Skeletal muscle tissue (tissue), 4 donors: ENCODE measurements around the gene GOLT1A. TPM values are rescaled to one million over a fixed set of nuclear protein-coding genes. Genes with fewer than 3 reads are reported as not detected.

Source experiments
- H3K27ac ChIP-seq: one replicate; pipeline ENCODE4 v1.7.0; 2013; ENCODE audit warnings: mild to moderate bottlenecking, low read depth, low read length, inconsistent platforms
- H3K27me3 ChIP-seq, 3 donors: one replicate each; pipeline ENCODE4 v1.7.0; 2013; ENCODE audit warnings: low read length in 3 of 3; ENCODE audit not compliant: control insufficient read depth in 3 of 3, insufficient read depth in 3 of 3
- H3K36me3 ChIP-seq, 3 donors: one replicate each; pipeline ENCODE4 v1.7.0; 2013; ENCODE audit warnings: low read length in 3 of 3; ENCODE audit not compliant: control insufficient read depth in 3 of 3, insufficient read depth in 3 of 3
- H3K4me1 ChIP-seq, 3 donors: one replicate each; pipeline ENCODE4 v1.7.0; 2013; ENCODE audit warnings: low read length in 3 of 3, mild to moderate bottlenecking in 3 of 3; ENCODE audit not compliant: control insufficient read depth in 3 of 3, insufficient read depth in 3 of 3
- H3K4me3 ChIP-seq, 3 donors: one replicate each; pipeline ENCODE4 v1.7.0; 2013; ENCODE audit warnings: low read length in 3 of 3
- H3K9ac ChIP-seq, 3 donors: one replicate each; pipeline ENCODE4 v1.7.0; 2013; ENCODE audit warnings: low read length in 3 of 3, mild to moderate bottlenecking in 3 of 3, moderate library complexity in 2 of 3, low read depth in 1 of 3
- H3K9me3 ChIP-seq, 3 donors: one replicate each; pipeline ENCODE4 v1.7.0; 2013; ENCODE audit warnings: low read length in 3 of 3; ENCODE audit not compliant: control insufficient read depth in 3 of 3
- total RNA-seq: library from RNA; depleted of rRNA; stranded (reverse); fragments of >200 nt; gene quantifications from one replicate; pipeline ENCODE4 v1.2.3, GENCODE V29; 2014
- donor health status: Osteomylitis.

Gene GOLT1A
- total RNA-seq, 1 donor from 2014 or later, result not detected

DNA sequence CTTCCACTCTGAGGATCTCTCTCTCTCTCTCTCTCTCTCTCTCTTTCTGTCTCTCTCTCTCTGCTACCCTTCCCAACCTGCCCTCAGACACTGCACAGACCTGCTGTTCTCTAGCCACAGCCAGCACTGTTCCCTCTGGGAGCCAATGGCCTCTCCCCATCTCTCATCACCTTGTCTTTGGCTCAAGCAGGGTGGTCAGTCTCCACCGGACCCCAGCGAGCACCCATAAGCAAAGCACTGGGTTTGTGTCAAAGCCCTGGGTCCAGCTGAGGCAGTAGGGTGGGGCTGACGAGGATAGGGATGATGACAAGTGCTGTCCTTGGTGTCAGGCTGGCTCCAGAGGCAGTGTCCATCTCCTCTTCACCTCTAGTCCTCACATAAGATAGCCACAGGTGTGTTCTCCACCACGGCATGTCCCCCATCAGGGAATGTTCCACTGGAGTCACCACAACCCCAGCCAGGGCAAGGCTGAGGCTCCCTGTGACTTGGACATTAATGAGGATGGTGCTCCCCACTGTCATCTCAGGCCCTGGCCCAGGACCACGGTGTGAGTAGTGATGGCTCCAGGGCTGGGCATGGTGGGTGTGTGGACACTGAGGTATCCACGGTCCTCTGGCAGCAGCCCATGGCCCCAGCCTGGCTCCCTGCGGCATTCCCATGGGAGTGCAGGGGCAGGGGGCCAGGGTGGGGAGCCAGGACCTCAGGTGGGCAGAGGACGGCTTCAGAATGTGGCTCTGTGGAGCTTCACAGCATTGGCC, 8.4 kb upstream of the GOLT1A start:
- Histone ChIP-seq H3K36me3 (peaks cover 0 to 5% (median 0%) of the 10 kb centered on the region in 3 donors), H3K27me3 (peaks cover 0 to 2% (median 0%) of the 10 kb centered on the region in 3 donors), H3K9me3 (no peaks in the 10 kb centered on the region), H3K9ac (no peak overlapping the region), H3K4me3 (no peak overlapping the region), H3K27ac (no peak overlapping the region), H3K4me1 (peaks cover 0 to 5% (median 4%) of the 10 kb centered on the region in 3 donors)

DNA sequence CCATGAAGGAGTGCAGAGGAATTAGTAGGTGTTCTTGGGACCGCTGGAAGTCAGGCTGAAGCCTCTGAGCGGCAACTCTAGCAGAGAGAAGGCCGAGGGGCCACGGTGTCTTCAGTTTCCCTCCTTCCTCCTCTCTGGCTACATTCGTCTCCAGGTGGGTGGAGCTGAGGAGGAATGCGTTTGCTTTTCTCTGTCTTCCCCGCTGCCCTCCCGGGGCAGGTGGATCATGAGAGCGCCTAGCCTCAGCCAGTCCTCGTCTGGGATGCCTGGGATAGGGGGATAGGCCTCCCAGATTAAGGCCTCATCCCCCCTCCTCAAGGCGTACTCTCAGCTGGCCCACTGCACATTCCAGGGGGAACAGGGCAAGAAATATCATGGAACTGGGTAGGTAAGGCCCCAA, 7.5 kb upstream of the GOLT1A start:
- H3K36me3 ChIP-seq, result peaks cover 0 to 5% (median 0%) of the 10 kb centered on the region in 3 donors
- H3K27me3 ChIP-seq, result peaks cover 0 to 4% (median 0%) of the 10 kb centered on the region in 3 donors
- no peaks in the 10 kb centered on the region for H3K9me3 ChIP-seq
- H3K27ac ChIP-seq, result no peak overlapping the region
- H3K4me1 ChIP-seq, result peaks cover 0 to 5% (median 4%) of the 10 kb centered on the region in 3 donors
- H3K9ac ChIP-seq, result no peak overlapping the region
- H3K4me3 ChIP-seq, result no peak overlapping the region

DNA sequence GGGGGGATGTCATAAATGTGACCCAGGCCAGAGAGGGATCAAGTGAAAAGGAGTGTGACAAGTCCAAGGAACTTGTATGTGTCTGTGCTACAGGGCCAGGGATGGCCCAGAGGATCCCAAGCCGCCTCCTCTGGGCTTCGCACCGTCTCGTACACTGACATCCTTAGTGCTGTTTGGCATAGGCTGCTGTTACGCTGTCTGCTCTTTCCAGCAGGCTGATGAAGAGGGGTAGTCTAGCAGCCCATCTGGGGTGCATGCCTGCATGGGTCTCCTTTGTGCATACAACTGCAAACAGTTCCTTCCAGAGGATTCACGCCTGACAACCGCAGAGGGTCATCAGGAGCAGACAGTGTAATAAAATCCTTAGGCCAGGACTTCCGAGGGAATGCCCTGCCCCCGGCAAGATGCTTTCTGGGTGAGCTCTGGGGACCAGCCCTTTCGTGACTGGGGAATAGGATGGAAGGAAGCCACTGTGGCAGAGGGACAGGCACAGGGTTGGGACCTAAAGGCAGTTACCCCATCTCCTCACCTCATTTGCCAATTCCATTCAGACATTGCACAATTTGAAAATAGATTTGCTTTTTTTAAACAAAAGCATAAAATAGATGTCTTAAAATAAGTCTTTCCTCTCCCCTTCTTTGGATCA, 6.3 kb upstream of the GOLT1A start:
- H3K9me3 ChIP-seq, result no peaks in the 10 kb centered on the region
- no peak overlapping the region for H3K9ac ChIP-seq
- H3K27me3 ChIP-seq, result peaks cover 0 to 4% (median 0%) of the 10 kb centered on the region in 3 donors
- peaks cover 0 to 5% (median 0%) of the 10 kb centered on the region in 3 donors for H3K36me3 ChIP-seq
- no peak overlapping the region for H3K27ac ChIP-seq
- H3K4me3 ChIP-seq, result no peak overlapping the region
- H3K4me1 ChIP-seq, result no peaks in the 10 kb centered on the region

GRCh38 chr1:204218552-204218951, 4.8 kb upstream of the GOLT1A start:
- H3K27ac ChIP-seq, result no peak overlapping the region
- peaks cover 5 to 9% (median 9%) of the 10 kb centered on the region in 3 donors for H3K4me1 ChIP-seq
- H3K36me3 ChIP-seq, result peaks cover 0 to 5% (median 0%) of the 10 kb centered on the region in 3 donors
- no peaks in the 10 kb centered on the region for H3K9me3 ChIP-seq
- no peak overlapping the region for H3K9ac ChIP-seq
- H3K27me3 ChIP-seq, result peaks cover 7 to 10% (median 8%) of the 10 kb centered on the region in 3 donors
- H3K4me3 ChIP-seq, result no peak overlapping the region

DNA sequence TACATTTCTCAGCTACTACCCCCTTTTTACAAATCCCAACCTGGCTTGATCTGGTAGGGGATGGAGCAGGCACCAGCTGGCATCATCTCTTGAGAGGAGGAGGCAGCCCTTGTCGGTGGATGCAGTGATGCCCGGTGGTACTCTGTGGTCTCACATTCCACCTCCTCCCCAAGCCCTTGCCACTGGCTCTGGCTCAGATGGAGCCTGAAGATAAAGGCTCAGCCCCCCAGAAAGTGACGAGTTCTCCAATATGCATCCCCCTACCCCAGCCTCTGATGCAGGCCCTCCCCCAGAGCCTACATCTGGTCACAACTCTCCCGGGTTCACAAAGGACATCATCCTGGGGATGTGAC, 3.8 kb upstream of the GOLT1A start:
- H3K4me3 ChIP-seq, result no peak overlapping the region
- H3K9me3 ChIP-seq, result no peaks in the 10 kb centered on the region
- peaks cover 5 to 11% (median 10%) of the 10 kb centered on the region in 3 donors for H3K4me1 ChIP-seq
- H3K36me3 ChIP-seq, result peaks cover 0 to 5% (median 0%) of the 10 kb centered on the region in 3 donors
- H3K27ac ChIP-seq, result no peak overlapping the region
- H3K27me3 ChIP-seq, result peaks cover 9 to 12% (median 11%) of the 10 kb centered on the region in 3 donors
- H3K9ac ChIP-seq, result no peak overlapping the region

GRCh38 chr1:204216880-204217647, 3.3 kb upstream of the GOLT1A start:
- H3K4me3 ChIP-seq, result no peak overlapping the region
- H3K27ac ChIP-seq, result no peak overlapping the region
- peaks cover 9 to 12% (median 12%) of the 10 kb centered on the region in 3 donors for H3K27me3 ChIP-seq
- peaks cover 0 to 3% (median 0%) of the 10 kb centered on the region in 3 donors for H3K36me3 ChIP-seq
- peaks cover 5 to 11% (median 10%) of the 10 kb centered on the region in 3 donors for H3K4me1 ChIP-seq
- H3K9me3 ChIP-seq, result no peaks in the 10 kb centered on the region
- no peak overlapping the region for H3K9ac ChIP-seq

DNA sequence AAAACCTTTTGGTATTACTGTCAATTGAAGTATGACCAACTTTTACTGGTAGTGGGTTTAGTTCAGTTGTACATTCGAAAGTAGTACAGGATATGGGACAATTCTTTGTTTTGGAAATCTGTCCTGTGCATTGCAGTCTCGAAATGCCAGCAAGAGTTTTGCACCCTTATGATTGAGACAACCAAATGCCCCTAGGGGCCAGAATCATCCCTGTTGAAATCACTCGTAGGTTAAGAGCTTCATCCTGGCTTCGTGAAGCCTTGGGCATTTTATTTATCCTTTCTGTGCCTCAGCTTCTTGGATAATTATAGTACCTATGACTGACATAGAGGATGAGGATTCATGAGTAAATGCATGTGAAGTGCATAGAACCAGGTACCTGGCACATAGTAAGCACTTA, 2.4 kb upstream of the GOLT1A start:
- Histone ChIP-seq H3K4me3 (no peak overlapping the region), H3K9me3 (no peaks in the 10 kb centered on the region), H3K27ac (no peak overlapping the region), H3K4me1 (peaks cover 5 to 11% (median 10%) of the 10 kb centered on the region in 3 donors), H3K27me3 (peaks cover 9 to 14% (median 12%) of the 10 kb centered on the region in 3 donors), H3K9ac (no peak overlapping the region), H3K36me3 (peaks cover 0 to 1% (median 0%) of the 10 kb centered on the region in 3 donors)

GRCh38 chr1:204212715-204213114, 1.1 kb downstream of the GOLT1A start:
- H3K9ac ChIP-seq, result no peak overlapping the region

DNA sequence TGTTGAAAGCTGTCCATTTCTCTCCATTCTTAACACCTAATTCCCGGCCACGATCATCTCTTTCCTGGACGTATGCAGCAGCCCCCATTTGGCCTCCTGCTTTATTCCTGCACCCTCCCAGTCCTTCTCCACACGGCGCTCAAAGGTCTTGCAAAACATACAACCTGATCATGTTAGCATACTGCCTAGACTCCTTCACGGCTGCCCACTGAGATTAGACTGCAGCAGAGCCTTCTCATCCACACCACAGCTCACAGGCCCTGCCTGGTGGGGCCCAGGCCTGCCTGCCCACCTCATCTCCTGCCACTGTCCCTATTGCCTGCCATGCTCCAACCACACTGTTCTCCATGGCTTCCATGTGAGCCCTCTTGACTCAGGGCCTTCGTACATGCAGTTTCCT, 2.7 kb downstream of the GOLT1A start:
- Histone ChIP-seq H3K27me3 (peaks cover 12 to 20% (median 12%) of the 10 kb centered on the region in 3 donors), H3K27ac (no peak overlapping the region), H3K9me3 (no peaks in the 10 kb centered on the region), H3K36me3 (no peaks in the 10 kb centered on the region), H3K4me1 (peaks cover 8 to 18% (median 15%) of the 10 kb centered on the region in 3 donors), H3K4me3 (no peak overlapping the region), H3K9ac (no peak overlapping the region)

More at GRCh38 chr1:204212715-204213114, 1.1 kb downstream of the GOLT1A start:
- H3K4me1 ChIP-seq, result peaks cover 5 to 11% (median 10%) of the 10 kb centered on the region in 3 donors
- H3K36me3 ChIP-seq, result no peaks in the 10 kb centered on the region
- H3K4me3 ChIP-seq, result no peak overlapping the region
- no peak overlapping the region for H3K27ac ChIP-seq
- peaks cover 9 to 14% (median 12%) of the 10 kb centered on the region in 3 donors for H3K27me3 ChIP-seq
- no peaks in the 10 kb centered on the region for H3K9me3 ChIP-seq
